Adrenal gland (tissue), 5 donors: ENCODE results near the gene COL26A1.

Experiments
- CTCF ChIP-seq, 6 experiments: fragments of 450-650 bp in 4 of 6; fragments of 200-600 bp in 2 of 6; sonication (generic) in 1 of 6; IDR thresholded peaks; 1 replicate in 5 of 6; 2 replicates in 1 of 6; pipeline versions ENCODE4 v1.5.1 to v1.8.0; 2016 to 2021; ENCODE audit warnings: antibody characterized with exemption in 6 of 6, mild to moderate bottlenecking in 2 of 6, moderate library complexity in 1 of 6
- POLR2A ChIP-seq, 2 donors: fragments of 450-650 bp; IDR thresholded peaks; one replicate each; pipeline ENCODE4 v1.6.1; 2017; ENCODE audit warnings: antibody characterized with exemption in 2 of 2, mild to moderate bottlenecking in 2 of 2, moderate library complexity in 1 of 2
- donor health status: DM: no; HTN: no; CAD: no.

- no peak for TF ChIP-seq CTCF (IDR thresholded peaks at IDR 0.05)
- no peak for TF ChIP-seq POLR2A (IDR thresholded peaks at IDR 0.05)
These were observed 232.6 kb downstream of the COL26A1 start for GRCh38 chr7:101595246-101595645.
